HEK293T (cell line): ENCODE results near the gene CES2.

Experiments used
- FOXK2 ChIP-seq: fragments of 450-650 bp; IDR thresholded peaks from 2 replicates; pipeline ENCODE4 v1.6.1; 2016; ENCODE audit warnings: mild to moderate bottlenecking
- PKNOX1 ChIP-seq: fragments of 450-650 bp; IDR thresholded peaks from 2 replicates; pipeline ENCODE4 v1.6.1; 2016

- TF ChIP-seq FOXK2 = no peak
- TF ChIP-seq PKNOX1 = no peak
Observed at GRCh38 chr16:66927918-66928649, 7.2 kb upstream of the CES2 start.
